ENCODE data around the gene PLCH2.

Gene PLCH2

GRCh38 chr1:2470290-2471158 is 5.6 kb upstream of the PLCH2 start:
- TF ChIP-seq CTCF (IDR thresholded peaks at IDR 0.05), result no peak

DNA sequence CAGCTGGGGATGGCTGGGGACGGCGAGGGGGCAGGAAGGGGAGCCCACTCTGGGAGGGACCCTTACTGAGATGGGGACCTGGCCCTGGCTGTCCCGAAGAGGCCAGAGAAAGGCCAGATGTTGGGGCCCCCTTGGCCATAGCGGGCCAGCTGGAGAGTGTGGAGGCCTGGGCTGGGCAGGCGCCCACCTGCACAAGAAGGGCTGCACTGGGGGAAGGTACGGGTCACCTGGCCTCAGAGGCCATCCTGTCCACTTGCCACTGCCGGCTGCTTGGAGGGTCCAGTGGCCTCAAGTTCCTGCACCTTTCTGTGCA is 5.0 kb upstream of the PLCH2 start:
- no peak for TF ChIP-seq CTCF (IDR thresholded peaks at IDR 0.05)

- TF ChIP-seq CTCF (IDR thresholded peaks at IDR 0.05), result no peak
Measured at GRCh38 chr1:2471587-2472001, 4.5 kb upstream of the PLCH2 start.

DNA sequence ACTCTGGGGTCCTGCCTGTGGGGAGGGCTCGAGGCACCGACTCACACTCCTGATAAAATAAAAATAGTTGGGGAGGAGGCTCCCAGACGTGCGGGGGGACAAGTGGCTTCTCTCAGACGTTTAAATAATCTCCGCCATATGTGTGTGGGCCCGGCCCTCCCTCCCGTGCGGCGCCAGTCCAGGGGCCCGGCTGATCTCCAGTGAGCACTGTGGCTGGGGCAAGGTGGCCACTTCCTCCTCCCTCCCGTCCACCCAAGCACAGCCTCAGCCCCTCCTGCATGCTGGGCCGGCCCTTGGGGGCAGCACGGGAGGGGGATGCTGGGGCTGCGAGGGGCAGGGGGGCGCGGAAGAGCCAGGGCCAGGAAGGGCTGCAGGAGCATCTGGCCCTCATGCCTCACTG is 4.0 kb upstream of the PLCH2 start:
- TF ChIP-seq CTCF (IDR thresholded peaks at IDR 0.05), result no peak

DNA sequence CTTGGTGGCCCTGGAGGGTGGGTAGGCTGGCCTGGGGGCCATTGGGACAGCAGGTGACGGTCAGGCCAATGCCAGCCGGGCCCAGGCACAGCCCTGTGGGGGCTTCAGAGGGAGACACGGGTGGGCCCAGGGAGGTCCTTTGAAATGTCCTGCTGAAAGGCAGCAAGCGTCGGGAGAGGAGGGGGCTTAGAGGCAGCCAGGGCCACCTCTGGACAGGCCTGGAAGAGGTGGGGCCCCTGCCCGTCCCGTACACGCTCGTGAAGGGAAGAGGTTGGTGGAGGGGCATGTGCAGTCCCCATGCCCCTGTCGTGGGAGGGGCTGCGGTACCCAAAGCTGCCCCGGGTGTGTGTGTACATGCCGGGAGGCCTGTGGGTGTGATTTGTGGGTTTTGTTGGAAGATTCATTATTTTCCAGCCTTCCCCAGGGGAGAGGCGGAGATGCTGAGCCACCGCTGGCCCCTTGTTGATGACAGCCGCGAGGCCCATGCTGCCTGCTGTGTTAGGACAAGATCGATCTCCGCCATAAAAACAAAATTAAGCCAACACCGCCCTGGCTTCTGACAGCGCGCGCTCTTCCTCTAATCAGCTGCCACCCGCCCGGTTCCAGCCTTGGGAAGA is 3.4 kb upstream of the PLCH2 start:
- no peak for TF ChIP-seq CTCF (IDR thresholded peaks at IDR 0.05)

- no peak for TF ChIP-seq CTCF (IDR thresholded peaks at IDR 0.05)
Measured at GRCh38 chr1:2473198-2473597, 2.9 kb upstream of the PLCH2 start.

GRCh38 chr1:2474104-2474844 is 1.8 kb upstream of the PLCH2 start:
- TF ChIP-seq CTCF (IDR thresholded peaks at IDR 0.05), result no peak
